Fibroblast of pulmonary artery (primary cell): Measurements from ENCODE around the gene GRK4.
"Not testable (repeated sequence)": the region's sequence is repeated elsewhere in the genome, so short reads cannot be mapped to it uniquely, and the experiment has no call there.

Experiments used
- DNase-seq: peaks from one replicate; pipeline ENCODE4 v3.0.0-alpha.2; 2010; ENCODE audit warnings: low read depth
- H3K4me3 ChIP-seq: replicated peaks from 2 replicates; pipeline ENCODE4 v1.5.1; 2011; ENCODE audit warnings: low read depth, mild to moderate bottlenecking, control low read depth, low read length, moderate library complexity
- TF ChIP-seq, protein P1 (sequence below): IDR thresholded peaks from 2 replicates; pipeline ENCODE4 v1.5.1; 2011; ENCODE audit warnings: mild to moderate bottlenecking, control low read depth, low read length, inconsistent platforms; ENCODE audit errors: missing control alignments

GRK4 gene

DNA sequence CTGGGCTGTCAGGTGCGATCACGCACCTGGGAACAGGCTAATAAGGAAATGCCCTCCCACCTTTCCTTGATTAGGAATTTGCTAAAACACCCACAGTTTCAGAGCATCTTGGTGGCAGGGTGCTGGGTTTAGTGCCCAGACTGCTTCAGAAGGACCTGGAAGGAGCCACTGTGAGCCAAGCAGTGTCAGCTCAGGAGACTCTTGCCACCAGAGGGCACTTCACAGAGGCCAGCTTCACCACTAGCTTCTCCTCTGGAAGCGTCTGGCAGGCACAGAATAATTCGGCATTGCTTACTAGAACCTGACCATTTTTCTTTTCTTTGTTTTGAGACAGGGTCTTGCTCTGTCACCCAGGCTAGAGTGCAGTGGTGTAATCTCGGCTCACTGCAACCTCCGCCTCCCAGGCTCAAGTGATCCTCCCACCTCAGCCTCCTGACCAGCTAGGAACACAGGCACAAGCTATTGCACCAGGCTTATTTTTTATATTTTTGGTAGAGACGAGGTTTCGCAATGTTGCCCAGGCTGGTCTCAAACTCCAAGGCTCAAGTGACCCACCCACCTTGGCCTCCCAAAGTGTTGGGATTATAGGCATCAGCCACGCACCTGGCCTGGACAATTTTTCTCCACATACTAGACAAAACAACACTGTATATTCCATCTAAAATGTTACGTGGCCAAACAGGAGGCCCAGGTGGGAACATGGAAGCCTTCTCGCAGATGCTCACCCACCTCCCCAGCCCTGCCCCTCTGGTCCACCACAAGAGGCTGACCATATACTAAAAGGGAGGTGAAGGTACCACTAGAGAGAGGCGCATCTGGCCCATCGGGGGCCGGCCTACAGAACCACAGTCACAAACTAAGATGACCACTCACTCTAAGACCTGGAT is 14.2 kb upstream of the GRK4 start:
- peak; percentile 41 for DNase-seq
- TF ChIP-seq, protein P1, sequence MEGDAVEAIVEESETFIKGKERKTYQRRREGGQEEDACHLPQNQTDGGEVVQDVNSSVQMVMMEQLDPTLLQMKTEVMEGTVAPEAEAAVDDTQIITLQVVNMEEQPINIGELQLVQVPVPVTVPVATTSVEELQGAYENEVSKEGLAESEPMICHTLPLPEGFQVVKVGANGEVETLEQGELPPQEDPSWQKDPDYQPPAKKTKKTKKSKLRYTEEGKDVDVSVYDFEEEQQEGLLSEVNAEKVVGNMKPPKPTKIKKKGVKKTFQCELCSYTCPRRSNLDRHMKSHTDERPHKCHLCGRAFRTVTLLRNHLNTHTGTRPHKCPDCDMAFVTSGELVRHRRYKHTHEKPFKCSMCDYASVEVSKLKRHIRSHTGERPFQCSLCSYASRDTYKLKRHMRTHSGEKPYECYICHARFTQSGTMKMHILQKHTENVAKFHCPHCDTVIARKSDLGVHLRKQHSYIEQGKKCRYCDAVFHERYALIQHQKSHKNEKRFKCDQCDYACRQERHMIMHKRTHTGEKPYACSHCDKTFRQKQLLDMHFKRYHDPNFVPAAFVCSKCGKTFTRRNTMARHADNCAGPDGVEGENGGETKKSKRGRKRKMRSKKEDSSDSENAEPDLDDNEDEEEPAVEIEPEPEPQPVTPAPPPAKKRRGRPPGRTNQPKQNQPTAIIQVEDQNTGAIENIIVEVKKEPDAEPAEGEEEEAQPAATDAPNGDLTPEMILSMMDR, result peak; percentile 54
- H3K4me3 ChIP-seq, result no peak overlapping the region

- DNase-seq, result no peak
These were observed 13.6 kb upstream of the GRK4 start for GRCh38 chr4:2949782-2950125.

DNA sequence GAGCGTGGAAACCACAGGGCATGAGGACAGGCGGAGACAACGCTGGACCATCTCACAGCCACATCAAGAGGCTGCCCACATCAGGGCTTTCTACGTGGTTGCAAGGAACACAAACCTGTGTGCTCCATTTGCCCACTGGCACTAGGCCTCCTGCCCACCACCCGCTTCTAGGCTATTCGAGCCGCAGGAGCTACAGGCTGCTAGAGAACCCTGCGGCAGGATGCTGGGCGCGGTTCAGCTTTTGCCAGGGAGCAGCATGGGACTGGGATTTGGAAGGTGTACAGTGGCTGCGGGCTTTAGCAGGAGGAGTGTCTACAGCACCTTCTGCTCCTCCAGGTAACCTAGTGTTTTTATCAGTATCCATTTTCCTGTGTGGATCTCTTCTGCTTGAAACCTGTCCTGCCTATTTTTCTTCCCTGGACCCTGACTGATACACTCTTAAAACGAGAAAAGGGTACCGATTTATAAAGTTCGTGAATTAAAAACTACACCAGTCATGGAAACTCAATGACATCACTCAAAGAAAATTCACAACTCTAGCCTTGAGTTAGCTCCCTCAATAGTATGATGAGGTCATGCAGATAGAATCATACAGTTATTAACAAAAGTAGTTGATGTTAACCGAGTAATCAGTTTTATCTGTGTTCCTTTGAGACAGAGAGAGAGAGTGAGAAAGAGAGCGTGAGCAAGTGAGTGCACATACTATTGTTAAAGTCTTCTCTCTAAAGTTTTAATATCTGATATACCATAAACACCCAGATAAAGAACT is 13.0 kb upstream of the GRK4 start:
- no peak overlapping the region for H3K4me3 ChIP-seq
- peak; percentile 37 for DNase-seq
- TF ChIP-seq, protein P1, result no peak

More at GRCh38 chr4:2949782-2950125, 13.6 kb upstream of the GRK4 start:
- H3K4me3 ChIP-seq, result no peak overlapping the region
- TF ChIP-seq, protein P1, result no peak

DNA sequence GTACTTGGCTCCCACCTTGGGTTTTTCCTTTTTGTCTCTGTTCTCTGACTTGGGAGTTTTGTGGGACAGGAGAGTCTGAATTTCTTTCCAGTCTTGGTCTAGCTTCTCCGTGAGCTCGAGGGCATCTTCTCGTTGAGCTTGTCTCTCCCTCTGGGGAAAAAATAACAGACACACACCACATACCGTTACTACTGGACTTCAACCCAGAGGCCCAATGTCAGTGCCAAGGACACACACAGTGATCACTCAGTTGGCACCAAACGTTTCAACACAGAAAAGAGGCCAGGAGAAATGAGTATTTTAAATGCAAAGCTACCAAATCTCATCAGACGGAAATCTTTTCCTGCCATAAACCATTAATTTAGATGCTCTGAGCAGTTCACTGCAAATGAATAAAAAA is 9.9 kb upstream of the GRK4 start:
- no peak overlapping the region for H3K4me3 ChIP-seq
- DNase-seq, result no peak
- TF ChIP-seq, protein P1, result no peak

DNA sequence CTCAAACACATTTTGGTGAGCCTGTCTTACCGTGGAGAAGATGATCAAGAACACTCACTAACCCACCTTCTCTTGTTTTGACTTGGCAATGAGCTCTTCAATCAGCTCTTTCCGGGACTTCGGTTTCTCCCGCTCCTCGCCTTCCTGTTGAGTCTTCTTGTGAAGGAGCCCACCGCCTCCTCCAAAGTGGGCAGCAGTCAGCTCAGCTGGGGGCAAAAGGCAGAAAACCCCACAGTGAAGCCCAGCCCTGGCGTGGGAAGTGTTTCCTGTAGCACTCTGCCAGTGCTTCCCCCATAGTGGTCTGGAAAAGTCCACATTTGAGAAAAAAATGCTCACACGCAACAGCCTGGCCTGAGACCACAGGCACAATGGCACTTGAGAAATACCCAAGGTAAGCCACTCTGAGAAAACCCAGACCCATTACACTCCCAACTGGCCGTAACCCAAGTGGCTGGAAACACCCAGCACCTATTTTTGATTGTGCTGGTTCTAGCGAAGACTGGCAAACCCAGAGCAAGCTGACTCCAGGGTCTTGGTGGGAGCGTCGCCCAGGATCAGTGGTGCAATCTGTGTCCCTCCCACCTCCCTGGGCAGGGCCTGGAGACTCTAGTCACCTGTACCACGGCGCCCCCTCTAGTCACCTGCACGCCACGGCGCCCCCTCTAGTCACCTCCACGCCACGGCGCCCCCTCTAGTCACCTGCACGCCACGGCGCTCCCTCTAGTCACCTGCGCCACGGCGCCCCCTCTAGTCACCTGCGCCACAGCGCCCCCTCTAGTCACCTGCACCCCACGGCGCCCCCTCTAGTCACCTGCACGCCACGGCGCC is 8.8 kb upstream of the GRK4 start:
- TF ChIP-seq, protein P1, result no peak
- no peak for DNase-seq
- no peak overlapping the region for H3K4me3 ChIP-seq

DNA sequence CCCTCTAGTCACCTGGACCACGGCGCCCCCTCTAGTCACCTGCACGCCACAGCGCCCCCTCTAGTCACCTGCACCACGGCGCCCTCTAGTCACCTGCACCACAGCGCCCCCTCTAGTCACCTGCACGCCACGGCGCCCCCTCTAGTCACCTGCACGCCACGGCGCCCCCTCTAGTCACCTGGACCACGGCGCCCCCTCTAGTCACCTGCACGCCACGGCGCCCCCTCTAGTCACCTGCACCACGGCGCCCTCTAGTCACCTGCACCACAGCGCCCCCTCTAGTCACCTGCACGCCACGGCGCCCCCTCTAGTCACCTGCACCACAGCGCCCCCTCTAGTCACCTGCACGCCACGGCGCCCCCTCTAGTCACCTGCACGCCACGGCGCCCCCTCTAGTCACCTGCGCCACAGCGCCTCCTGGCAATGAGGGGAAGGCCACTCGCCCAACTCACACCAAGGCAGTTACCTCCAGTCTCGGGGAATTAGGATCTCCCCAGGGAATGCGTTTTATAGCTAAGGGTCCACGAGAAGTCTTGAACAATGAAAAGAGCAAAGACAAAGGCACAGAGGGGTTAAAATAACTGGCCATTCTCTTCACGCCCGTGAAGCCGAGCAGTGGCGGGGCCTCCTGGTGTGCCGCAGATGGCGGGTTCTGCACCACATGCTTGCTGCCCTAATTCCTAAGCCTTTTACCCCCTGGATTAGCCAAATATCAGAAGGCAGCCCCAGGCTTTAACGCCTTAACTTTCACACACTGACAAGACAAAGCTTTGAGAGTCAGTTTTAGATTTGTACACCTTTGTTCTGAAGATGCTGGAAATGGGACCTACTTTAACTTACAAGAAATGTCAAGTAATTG is 8.0 kb upstream of the GRK4 start:
- DNase-seq, H3K4me3 ChIP-seq: not testable (repeated sequence)
